SH-SY5Y (cell line): ENCODE measurements around the gene PSRC1.

Experiments
- GATA2 ChIP-seq: IDR thresholded peaks from 2 replicates; pipeline ENCODE4 v1.6.1; 2011; ENCODE audit warnings: mild to moderate bottlenecking, low read depth, low read length
- GATA3 ChIP-seq: IDR thresholded peaks from 2 replicates; pipeline ENCODE4 v1.6.1; 2011; ENCODE audit warnings: low read depth, mild to moderate bottlenecking, low read length, moderate library complexity

GRCh38 chr1:109254621-109255096, 28.3 kb downstream of the PSRC1 start:
- TF ChIP-seq GATA3 (no peak), GATA2 (no peak)
